H9 (cell line): Measurements from ENCODE around the gene MSRB2. TPM values are rescaled to one million over a fixed set of nuclear protein-coding genes. Genes with fewer than 3 reads are reported as not detected.
"Not testable (repeated sequence)": the region's sequence is repeated elsewhere in the genome, so short reads cannot be mapped to it uniquely, and the experiment has no call there.

Experiments
- DNase-seq: peaks from one replicate; pipeline ENCODE4 v3.0.0-alpha.2; 2017
- H2AFZ ChIP-seq: one replicate; pipeline ENCODE4 v1.6.1; 2013; ENCODE audit warnings: mild to moderate bottlenecking, low read length, control low read depth, moderate library complexity
- H2AK5ac ChIP-seq: 2 replicates; pipeline ENCODE4 v1.6.1; 2013; ENCODE audit warnings: low read length, control low read depth, mixed read lengths; ENCODE audit not compliant: insufficient read length
- H2BK120ac ChIP-seq: one replicate; pipeline ENCODE4 v1.6.1; 2013; ENCODE audit warnings: low read depth, mild to moderate bottlenecking, low read length, control low read depth, inconsistent platforms; ENCODE audit not compliant: poor library complexity, severe bottlenecking
- H2BK12ac ChIP-seq: 2 replicates; pipeline ENCODE4 v1.6.1; 2013; ENCODE audit warnings: low read length, control low read depth, mixed read lengths, low read depth; ENCODE audit not compliant: insufficient read length
- H2BK15ac ChIP-seq: 2 replicates; pipeline ENCODE4 v1.6.1; 2013; ENCODE audit warnings: low read depth, low read length, control low read depth
- H2BK20ac ChIP-seq: one replicate; pipeline ENCODE4 v1.6.1; 2013; ENCODE audit warnings: low read depth, mild to moderate bottlenecking, low read length, control low read depth, inconsistent platforms; ENCODE audit not compliant: poor library complexity, severe bottlenecking
- H2BK5ac ChIP-seq: 2 replicates; pipeline ENCODE4 v1.6.1; 2013; ENCODE audit warnings: low read length, control low read depth, mixed read lengths; ENCODE audit not compliant: insufficient read length
- H3K14ac ChIP-seq: 2 replicates; pipeline ENCODE4 v1.6.1; 2013; ENCODE audit warnings: low read length, control low read depth; ENCODE audit not compliant: insufficient read depth
- H3K18ac ChIP-seq: 2 replicates; pipeline ENCODE4 v1.6.1; 2013; ENCODE audit warnings: low read depth, mild to moderate bottlenecking, mixed read lengths, low read length, control low read depth; ENCODE audit not compliant: insufficient read length
- H3K23ac ChIP-seq: 2 replicates; pipeline ENCODE4 v1.6.1; 2013; ENCODE audit warnings: low read length, control low read depth, mixed read lengths, low read depth; ENCODE audit not compliant: insufficient read length
- H3K23me2 ChIP-seq: 2 replicates; pipeline ENCODE4 v1.6.1; 2013; ENCODE audit warnings: low read depth, mild to moderate bottlenecking, mixed read lengths, low read length, control low read depth; ENCODE audit not compliant: insufficient read length, poor library complexity, severe bottlenecking
- H3K27ac ChIP-seq: 2 replicates; pipeline ENCODE4 v1.5.1; 2013; ENCODE audit warnings: low read length, control low read depth, mixed read lengths, low read depth; ENCODE audit not compliant: insufficient read length
- H3K27me3 ChIP-seq: 2 replicates; pipeline ENCODE4 v1.6.1; 2013; ENCODE audit warnings: low read length, control low read depth, inconsistent platforms; ENCODE audit not compliant: insufficient read depth
- H3K4ac ChIP-seq: 2 replicates; pipeline ENCODE4 v1.6.1; 2013; ENCODE audit warnings: low read depth, mild to moderate bottlenecking, control low read depth, inconsistent platforms, low read length, moderate library complexity
- H3K4me1 ChIP-seq: 2 replicates; pipeline ENCODE4 v1.6.1; 2013; ENCODE audit warnings: low read length, control low read depth, inconsistent platforms; ENCODE audit not compliant: insufficient read depth
- H3K4me2 ChIP-seq: 2 replicates; pipeline ENCODE4 v1.6.1; 2013; ENCODE audit warnings: low read length, control low read depth, mixed read lengths; ENCODE audit not compliant: insufficient read length, insufficient read depth
- H3K56ac ChIP-seq: 2 replicates; pipeline ENCODE4 v1.6.1; 2013; ENCODE audit warnings: low read depth, mild to moderate bottlenecking, mixed read lengths, low read length, control low read depth; ENCODE audit not compliant: insufficient read length
- H3K79me1 ChIP-seq: 2 replicates; pipeline ENCODE4 v1.6.1; 2013; ENCODE audit warnings: low read depth, mild to moderate bottlenecking, moderate library complexity, low read length, control low read depth, inconsistent platforms; ENCODE audit not compliant: insufficient read depth, poor library complexity, severe bottlenecking
- H3K79me2 ChIP-seq: 2 replicates; pipeline ENCODE4 v1.6.1; 2013; ENCODE audit warnings: low read length, control low read depth, inconsistent platforms; ENCODE audit not compliant: insufficient read depth
- H3K9ac ChIP-seq: 2 replicates; pipeline ENCODE4 v1.6.1; 2013; ENCODE audit warnings: low read length, control low read depth, mixed read lengths; ENCODE audit not compliant: insufficient read length; ENCODE audit errors: extremely low read depth
- H3K9me3 ChIP-seq: one replicate; pipeline ENCODE4 v1.6.1; 2013; ENCODE audit warnings: low read depth, low read length, inconsistent platforms; ENCODE audit not compliant: control insufficient read depth
- H3T11ph ChIP-seq: one replicate; pipeline ENCODE4 v1.6.1; 2013; ENCODE audit warnings: mild to moderate bottlenecking, low read length, control low read depth, inconsistent platforms
- H4K20me1 ChIP-seq: one replicate; pipeline ENCODE4 v1.6.1; 2013; ENCODE audit not compliant: control insufficient read depth, insufficient read length, insufficient read depth
- H4K5ac ChIP-seq: 2 replicates; pipeline ENCODE4 v1.6.1; 2013; ENCODE audit warnings: low read depth, mild to moderate bottlenecking, mixed read lengths, low read length, control low read depth; ENCODE audit not compliant: insufficient read length
- H4K8ac ChIP-seq: replicated peaks from 2 replicates; pipeline ENCODE4 v1.6.1; 2013; ENCODE audit warnings: low read length, control low read depth, mixed read lengths, low read depth; ENCODE audit not compliant: insufficient read length
- H4K91ac ChIP-seq: 2 replicates; pipeline ENCODE4 v1.6.1; 2013; ENCODE audit warnings: low read depth, mild to moderate bottlenecking, moderate library complexity, mixed read lengths, low read length, control low read depth; ENCODE audit not compliant: insufficient read length
- H3K27ac Mint-ChIP-seq, 3 experiments: 2 replicates in 2 of 3; 3 replicates in 1 of 3; pipeline ENCODE4 v1.8.0; 2020 to 2021; ENCODE audit warnings: mixed read lengths in 3 of 3, mild to moderate bottlenecking in 1 of 3, moderate library complexity in 1 of 3
- H3K27me3 Mint-ChIP-seq: 2 replicates; pipeline ENCODE4 v1.8.0; 2021; ENCODE audit warnings: low read depth, mild to moderate bottlenecking, moderate library complexity, mixed read lengths
- H3K36me3 Mint-ChIP-seq, 3 experiments: 2 replicates in 2 of 3; 3 replicates in 1 of 3; pipeline ENCODE4 v1.8.0; 2020 to 2021; ENCODE audit warnings: low read depth in 3 of 3, mixed read lengths in 3 of 3; ENCODE audit not compliant: insufficient read depth in 1 of 3
- H3K4me1 Mint-ChIP-seq, 2 experiments: 2 replicates each; pipeline ENCODE4 v1.8.0; 2020; ENCODE audit warnings: mixed read lengths in 2 of 2
- H3K4me3 Mint-ChIP-seq, 2 experiments: 2 replicates in 1 of 2; 3 replicates in 1 of 2; pipeline ENCODE4 v1.8.0; 2020 to 2021; ENCODE audit warnings: mild to moderate bottlenecking in 2 of 2, mixed read lengths in 2 of 2, moderate library complexity in 1 of 2
- H3K9me3 Mint-ChIP-seq, 2 experiments: 2 replicates in 1 of 2; 3 replicates in 1 of 2; pipeline ENCODE4 v1.8.0; 2020; ENCODE audit warnings: mild to moderate bottlenecking in 2 of 2, mixed read lengths in 2 of 2, moderate library complexity in 1 of 2
- WGBS: extraction: QIAGEN DNeasy Blood & Tissue Kit; methylation state at CpG from one replicate; pipeline ENCODE4 v1.1.7; 2013; ENCODE audit warnings: missing lambda C conversion rate, low lambda C conversion rate, mixed read lengths; ENCODE audit not compliant: insufficient read length; ENCODE audit errors: extremely low coverage; 5-methylcytosine and 5-hydroxymethylcytosine counted together
- total RNA-seq: library from RNA; stranded (reverse); gene quantifications from 2 replicates; pipeline ENCODE4 v1.2.1, GENCODE V29; 2021
- TF ChIP-seq, protein P1 (sequence below): fragments of 200-600 bp; sonication (generic); conservative IDR thresholded peaks from 3 replicates; pipeline ENCODE4 v1.8.0; 2021; ENCODE audit warnings: antibody characterized with exemption, mild to moderate bottlenecking

MSRB2 gene
- total RNA-seq, 1 experiment from 2014 or later: 18.0 TPM

DNA sequence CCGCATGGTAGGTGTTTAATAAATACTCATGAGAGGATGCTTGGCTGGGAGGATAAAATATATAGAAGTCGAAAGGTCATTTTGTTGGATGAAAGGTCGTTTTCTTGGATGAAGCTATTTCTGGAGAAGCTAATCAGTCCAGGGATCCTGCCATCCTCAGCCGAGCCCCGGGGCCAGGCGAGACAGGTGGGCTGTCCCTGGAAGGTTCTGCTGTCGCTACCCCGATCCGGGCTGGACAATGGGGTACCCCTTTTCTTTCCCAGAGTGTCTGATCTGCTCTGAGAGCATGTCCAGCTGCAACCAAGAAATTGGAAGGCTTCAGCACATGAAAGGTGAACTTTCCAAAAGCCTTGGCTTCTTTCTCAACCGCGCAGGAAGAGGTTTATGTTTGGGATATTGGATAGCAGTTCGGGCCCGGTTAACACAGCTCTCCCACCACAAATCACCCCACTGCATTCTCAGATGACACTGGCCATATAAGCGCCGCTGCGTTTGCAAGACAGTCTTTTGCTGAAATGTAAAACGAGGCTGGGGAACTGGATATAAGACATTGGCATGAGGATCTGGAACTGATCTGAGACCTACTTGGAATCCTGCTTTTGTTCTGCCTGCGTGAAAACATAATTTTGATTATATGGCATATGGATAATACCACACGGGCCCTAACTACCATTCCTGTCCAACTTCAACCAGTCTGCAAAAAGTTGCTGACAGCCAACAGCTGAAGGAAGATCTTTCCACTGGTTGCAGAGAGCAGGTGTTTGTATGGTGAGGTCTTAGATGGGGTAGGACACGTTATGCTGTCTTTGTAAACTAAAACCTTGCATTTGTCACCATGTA is 31.2 kb upstream of the MSRB2 start:
- no peak for DNase-seq
- Histone ChIP-seq H4K20me1 (no peaks in the 10 kb centered on the region), H3K14ac (no peak overlapping the region), H3K18ac (no peak overlapping the region), H4K91ac (no peak overlapping the region), H2BK120ac (no peak overlapping the region), H2AFZ (no peak overlapping the region), H2BK12ac (no peak overlapping the region), H3K56ac (no peak overlapping the region), H3K27me3 (no peaks in the 10 kb centered on the region), H2BK5ac (no peak overlapping the region), H4K8ac (no peak overlapping the region), H3K79me2 (no peaks in the 10 kb centered on the region), H3K9me3 (no peaks in the 10 kb centered on the region), H3K4me1 (peaks cover 9% of the 10 kb centered on the region; the same call in 1 of the 2 replicates), H2BK20ac (no peak overlapping the region), H4K5ac (no peak overlapping the region), H3K23me2 (no peaks in the 10 kb centered on the region), H2BK15ac (no peak overlapping the region), H3K4me2 (no peak overlapping the region), H3K27ac (no peak overlapping the region), H3K4ac (no peak overlapping the region), H2AK5ac (no peak overlapping the region), H3K79me1 (no peaks in the 10 kb centered on the region), H3T11ph (no peak overlapping the region), H3K9ac (no peak overlapping the region), H3K23ac (no peak overlapping the region)
- Mint-ChIP-seq H3K9me3 (peaks cover 1 to 6% of the 10 kb centered on the region in 2 experiments; a peak in 3 of 5 replicates), H3K4me3 (no peak overlapping the region), H3K27me3 (no peaks in the 10 kb centered on the region), H3K36me3 (peaks cover 0 to 3% (median 3%) of the 10 kb centered on the region in 3 experiments; a peak in 3 of 7 replicates), H3K4me1 (peaks cover 38 to 39% of the 10 kb centered on the region in 2 experiments), H3K27ac (peak overlapping the region in 1 of 3 experiments; percentile 2; a peak in 1 of 7 replicates)
- no CpG with 5 or more reads among the region's 20 CpGs for WGBS
- TF ChIP-seq, protein P1, sequence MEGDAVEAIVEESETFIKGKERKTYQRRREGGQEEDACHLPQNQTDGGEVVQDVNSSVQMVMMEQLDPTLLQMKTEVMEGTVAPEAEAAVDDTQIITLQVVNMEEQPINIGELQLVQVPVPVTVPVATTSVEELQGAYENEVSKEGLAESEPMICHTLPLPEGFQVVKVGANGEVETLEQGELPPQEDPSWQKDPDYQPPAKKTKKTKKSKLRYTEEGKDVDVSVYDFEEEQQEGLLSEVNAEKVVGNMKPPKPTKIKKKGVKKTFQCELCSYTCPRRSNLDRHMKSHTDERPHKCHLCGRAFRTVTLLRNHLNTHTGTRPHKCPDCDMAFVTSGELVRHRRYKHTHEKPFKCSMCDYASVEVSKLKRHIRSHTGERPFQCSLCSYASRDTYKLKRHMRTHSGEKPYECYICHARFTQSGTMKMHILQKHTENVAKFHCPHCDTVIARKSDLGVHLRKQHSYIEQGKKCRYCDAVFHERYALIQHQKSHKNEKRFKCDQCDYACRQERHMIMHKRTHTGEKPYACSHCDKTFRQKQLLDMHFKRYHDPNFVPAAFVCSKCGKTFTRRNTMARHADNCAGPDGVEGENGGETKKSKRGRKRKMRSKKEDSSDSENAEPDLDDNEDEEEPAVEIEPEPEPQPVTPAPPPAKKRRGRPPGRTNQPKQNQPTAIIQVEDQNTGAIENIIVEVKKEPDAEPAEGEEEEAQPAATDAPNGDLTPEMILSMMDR: no peak

DNA sequence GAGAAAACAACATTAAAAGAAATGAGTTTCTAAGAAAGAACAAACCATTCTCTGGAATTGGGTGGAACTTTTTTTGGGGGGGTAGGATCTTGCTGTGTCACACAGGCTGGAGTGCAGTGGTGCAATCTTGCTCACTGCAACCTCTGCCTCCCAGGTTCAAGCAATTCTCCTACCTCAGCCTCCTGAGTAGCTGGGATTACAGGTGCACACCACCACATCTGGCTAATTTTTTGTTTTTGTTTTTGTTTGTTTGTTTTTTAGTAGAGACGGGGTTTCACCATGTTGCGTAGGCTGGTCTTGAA is 30.6 kb upstream of the MSRB2 start:
- not testable (repeated sequence) for H4K5ac ChIP-seq, H4K20me1 ChIP-seq, H3K79me1 ChIP-seq, H3K27ac ChIP-seq, H2BK12ac ChIP-seq, H3K9me3 ChIP-seq, H3K18ac ChIP-seq, H2BK5ac ChIP-seq, H3K23me2 ChIP-seq, H2AFZ ChIP-seq, H3K27ac Mint-ChIP-seq, H3K9ac ChIP-seq, H4K8ac ChIP-seq, H3K9me3 Mint-ChIP-seq, H3K4ac ChIP-seq, H3K27me3 Mint-ChIP-seq, H3T11ph ChIP-seq, H2BK20ac ChIP-seq, H3K79me2 ChIP-seq, H3K4me1 ChIP-seq, H2BK120ac ChIP-seq, H3K23ac ChIP-seq, H3K56ac ChIP-seq, H4K91ac ChIP-seq, H3K14ac ChIP-seq, H2BK15ac ChIP-seq, H2AK5ac ChIP-seq, H3K4me2 ChIP-seq, DNase-seq, H3K4me3 Mint-ChIP-seq, H3K27me3 ChIP-seq, H3K36me3 Mint-ChIP-seq
- peaks cover 35 to 37% of the 10 kb centered on the region in 2 experiments for H3K4me1 Mint-ChIP-seq
- WGBS: no CpG with 5 or more reads among the region's 2 CpGs
